ENCODE data around the gene ABTB2.

DNA sequence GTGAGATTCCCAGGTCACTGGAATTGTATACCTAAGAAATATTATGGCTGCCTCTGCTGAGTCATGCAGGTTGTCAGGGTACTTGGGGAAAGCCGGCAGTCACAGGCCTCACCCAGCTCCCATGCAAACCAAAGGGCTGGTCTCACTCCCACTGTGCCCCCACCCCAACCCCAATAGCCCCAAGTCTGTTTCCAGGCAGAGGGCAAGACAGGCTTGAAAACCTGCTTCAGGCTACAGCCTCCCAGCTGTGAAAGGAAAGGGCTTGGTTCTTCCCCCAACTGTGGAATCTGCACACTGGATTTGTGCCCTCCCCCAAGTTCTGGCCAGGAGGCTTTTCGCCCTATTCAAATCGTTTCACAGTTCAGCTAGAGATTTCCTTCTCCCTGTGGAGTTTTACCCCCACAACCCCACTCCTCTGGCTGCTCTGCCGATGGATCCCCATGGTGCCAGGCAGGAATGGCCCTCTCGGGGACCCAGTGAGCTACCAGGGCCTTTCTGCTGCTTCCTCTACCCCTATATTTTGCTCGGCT lies 37.0 kb upstream of the ABTB2 start:
- TF ChIP-seq, protein P1, sequence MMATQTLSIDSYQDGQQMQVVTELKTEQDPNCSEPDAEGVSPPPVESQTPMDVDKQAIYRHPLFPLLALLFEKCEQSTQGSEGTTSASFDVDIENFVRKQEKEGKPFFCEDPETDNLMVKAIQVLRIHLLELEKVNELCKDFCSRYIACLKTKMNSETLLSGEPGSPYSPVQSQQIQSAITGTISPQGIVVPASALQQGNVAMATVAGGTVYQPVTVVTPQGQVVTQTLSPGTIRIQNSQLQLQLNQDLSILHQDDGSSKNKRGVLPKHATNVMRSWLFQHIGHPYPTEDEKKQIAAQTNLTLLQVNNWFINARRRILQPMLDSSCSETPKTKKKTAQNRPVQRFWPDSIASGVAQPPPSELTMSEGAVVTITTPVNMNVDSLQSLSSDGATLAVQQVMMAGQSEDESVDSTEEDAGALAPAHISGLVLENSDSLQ (IDR thresholded peaks at IDR 0.05), result no peak
- TF ChIP-seq ARNT (IDR thresholded peaks at IDR 0.05), result no peak
- TF ChIP-seq TARDBP (IDR thresholded peaks at IDR 0.05), result no peak
- TF ChIP-seq SUZ12 (IDR thresholded peaks at IDR 0.05), result no peak

Measured in HEK293T (cell line).